B cell (primary cell): ENCODE data around the gene FILIP1. TPM values are rescaled to one million over a fixed set of nuclear protein-coding genes. Genes with fewer than 3 reads are reported as not detected.

ENCODE experiments used
- ATAC-seq: fragments of 200-7000 bp; cut with Tn5 transposase; one replicate; pipeline ENCODE4 v1.10.0; 2021; ENCODE audit warnings: low read depth, mild to moderate bottlenecking, moderate number of reproducible peaks, moderate library complexity
- CTCF ChIA-PET: fragments of 350-600 bp; sonication (Branson Sonifier 250); formaldehyde crosslinking; loops from one replicate; lab custom pipeline; 2021; ENCODE audit warnings: antibody characterized with exemption, inconsistent platforms; lab: Charles Lee
- POLR2A ChIA-PET: fragments of 350-600 bp; sonication (Branson Sonifier 250); formaldehyde crosslinking; loops from one replicate; lab custom pipeline; 2021; ENCODE audit warnings: antibody characterized with exemption; lab: Charles Lee
- DNase-seq: peaks from one replicate; pipeline ENCODE4 v3.0.0; 2013
- H2AFZ ChIP-seq: 2 replicates; pipeline ENCODE4 v1.6.1; 2012; ENCODE audit warnings: mild to moderate bottlenecking, low read depth, low read length; ENCODE audit not compliant: insufficient read depth, poor library complexity, severe bottlenecking
- H3K27ac ChIP-seq, 2 donors: 1 replicate in 1 of 2; 2 replicates in 1 of 2; pipeline ENCODE4 v1.5.1; 2012 to 2013; ENCODE audit warnings: low read length in 2 of 2, mild to moderate bottlenecking in 2 of 2, moderate library complexity in 1 of 2
- H3K27me3 ChIP-seq, 4 experiments: fragments of 200-600 bp in 1 of 4; sonication (generic) in 1 of 4; replicated peaks in 1 of 4; 1 replicate in 2 of 4; 2 replicates in 2 of 4; pipeline versions ENCODE4 v1.6.1 to v1.7.0; 2013 to 2016; ENCODE audit warnings: low read length in 3 of 4, mild to moderate bottlenecking in 2 of 4, mixed read lengths in 1 of 4, moderate library complexity in 1 of 4; ENCODE audit not compliant: insufficient read depth in 4 of 4, control insufficient read depth in 3 of 4; ENCODE audit errors: control extremely low read depth in 1 of 4
- H3K36me3 ChIP-seq, 2 experiments: replicated peaks in 1 of 2; 1 replicate in 1 of 2; 2 replicates in 1 of 2; pipeline versions ENCODE4 v1.6.1 to v1.7.1; 2013; ENCODE audit warnings: low read length in 1 of 2; ENCODE audit not compliant: insufficient read depth in 2 of 2, control insufficient read depth in 1 of 2; ENCODE audit errors: control extremely low read depth in 1 of 2, extremely low read depth in 1 of 2
- H3K4me1 ChIP-seq, 2 donors: fragments of 200-600 bp in 1 of 2; sonication (generic) in 1 of 2; 1 replicate in 1 of 2; 2 replicates in 1 of 2; pipeline versions ENCODE4 v1.5.1 to v1.6.1; 2013 to 2017; ENCODE audit warnings: low read length in 2 of 2; ENCODE audit not compliant: control insufficient read depth in 2 of 2, insufficient read depth in 2 of 2
- H3K4me2 ChIP-seq: replicated peaks from 2 replicates; pipeline ENCODE3; 2012; ENCODE audit warnings: mild to moderate bottlenecking, low read depth, low read length; ENCODE audit not compliant: poor library complexity, severe bottlenecking
- H3K4me3 ChIP-seq, 5 experiments: fragments of 200-600 bp in 1 of 5; sonication (generic) in 1 of 5; 1 replicate in 3 of 5; 2 replicates in 2 of 5; pipeline versions ENCODE4 v1.5.1 to v1.7.0; 2011 to 2016; ENCODE audit warnings: low read length in 4 of 5, mild to moderate bottlenecking in 4 of 5, low read depth in 2 of 5, control low read depth in 1 of 5, moderate library complexity in 1 of 5; ENCODE audit not compliant: insufficient read depth in 1 of 5; ENCODE audit errors: control extremely low read depth in 1 of 5, extremely low read depth in 1 of 5
- H3K79me2 ChIP-seq: fragments of 200-600 bp; sonication (generic); one replicate; pipeline ENCODE4 v1.6.0; 2016; ENCODE audit warnings: low read length; ENCODE audit not compliant: control insufficient read depth, insufficient read depth
- H3K9ac ChIP-seq: fragments of 200-600 bp; sonication (generic); 2 replicates; pipeline ENCODE4 v1.6.1; 2017; ENCODE audit warnings: mild to moderate bottlenecking, low read length, moderate library complexity
- H3K9me3 ChIP-seq, 3 donors: one replicate each; pipeline versions ENCODE4 v1.6.1 to v1.7.1; 2013; ENCODE audit warnings: low read length in 2 of 3; ENCODE audit not compliant: control insufficient read depth in 2 of 3, insufficient read depth in 1 of 3; ENCODE audit errors: control extremely low read depth in 1 of 3
- H4K20me1 ChIP-seq: 2 replicates; pipeline ENCODE4 v1.6.0; 2012; ENCODE audit warnings: mild to moderate bottlenecking, low read length; ENCODE audit not compliant: insufficient read depth, control insufficient read depth, poor library complexity, severe bottlenecking
- H3K27ac Mint-ChIP-seq: one replicate; pipeline ENCODE4 v1.8.0; 2021; ENCODE audit warnings: mixed read lengths
- H3K27me3 Mint-ChIP-seq: one replicate; pipeline ENCODE4 v1.8.0; 2021; ENCODE audit warnings: mixed read lengths
- H3K4me1 Mint-ChIP-seq: one replicate; pipeline ENCODE4 v1.8.0; 2021; ENCODE audit warnings: mixed read lengths
- H3K4me3 Mint-ChIP-seq: one replicate; pipeline ENCODE4 v1.8.0; 2021; ENCODE audit warnings: mixed read lengths
- H3K9me3 Mint-ChIP-seq: one replicate; pipeline ENCODE4 v1.8.0; 2022; ENCODE audit warnings: mixed read lengths; ENCODE audit not compliant: insufficient read depth
- EZH2 ChIP-seq: IDR thresholded peaks from 2 replicates; pipeline ENCODE4 v1.6.1; 2012; ENCODE audit warnings: borderline replicate concordance, low read depth, mild to moderate bottlenecking, moderate library complexity, low read length; ENCODE audit not compliant: insufficient read depth, poor library complexity, severe bottlenecking
- WGBS: methylation state at CpG from one replicate; pipeline ENCODE4 v1.1.5; 2013; ENCODE audit warnings: missing lambda C conversion rate; ENCODE audit not compliant: insufficient coverage; 5-methylcytosine and 5-hydroxymethylcytosine counted together
- intact Hi-C: fragments of 100-400 bp; cut with micrococcal nuclease; formaldehyde crosslinking; loops from one replicate; pipeline ENCODE4 v1.10.0; 2022
- polyA plus RNA-seq: library from polyadenylated mRNA; depleted of rRNA; stranded (reverse); fragments of >200 nt; gene quantifications from 2 replicates; pipeline ENCODE4 v1.2.3, GENCODE V29; 2012
- total RNA-seq, 2 donors: library from RNA; stranded (reverse); fragments of 120-200 nt in 1 of 2; gene quantifications; 1 replicate in 1 of 2; 2 replicates in 1 of 2; pipeline versions ENCODE4 v1.2.3 to v1.2.4, GENCODE V29; 2013 to 2022
- TF ChIP-seq, protein P1 (sequence below): fragments of 200-600 bp; IDR thresholded peaks from one replicate; pipeline ENCODE4 v1.8.0; 2022; ENCODE audit warnings: antibody characterized with exemption, mild to moderate bottlenecking

Gene FILIP1
- total and polyA plus RNA-seq, 2 donors (not counting 1 experiment from before 2014, with no cell fraction given), result not detected

DNA sequence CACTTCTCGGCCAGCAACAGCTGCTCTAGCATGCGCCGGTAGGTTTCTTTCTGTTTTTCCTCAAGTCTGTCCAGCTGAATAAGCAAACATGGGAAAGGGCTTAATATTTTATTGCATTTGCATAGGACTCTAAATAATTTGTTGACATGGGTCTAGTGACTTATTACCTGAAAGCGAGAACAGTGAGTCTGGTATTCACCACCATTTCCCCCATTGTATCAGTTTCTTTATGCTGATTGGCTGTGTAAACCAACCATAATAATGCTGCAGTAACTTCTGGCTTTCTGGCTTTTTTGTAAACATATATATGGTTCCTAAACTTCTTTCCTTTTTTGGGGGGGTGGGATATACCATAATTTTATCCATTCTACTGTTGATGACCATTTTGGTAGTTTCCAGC is 140.0 kb downstream of the FILIP1 start:
- Mint-ChIP-seq H3K9me3 (no peaks in the 10 kb centered on the region), H3K27ac (no peak overlapping the region), H3K4me3 (no peak overlapping the region), H3K27me3 (peaks cover 24% of the 10 kb centered on the region), H3K4me1 (no peaks in the 10 kb centered on the region)
- no peaks in the 10 kb centered on the region for H3K9me3 ChIP-seq
- H4K20me1 ChIP-seq, result no peaks in the 10 kb centered on the region
- H3K27ac ChIP-seq, result no peak overlapping the region
- no peak for DNase-seq
- no peak for ATAC-seq
- H3K9ac ChIP-seq, result no peak overlapping the region
- no peak overlapping the region for H2AFZ ChIP-seq
- no peak overlapping the region for H3K4me3 ChIP-seq
- ChIA-PET POLR2A (no interaction called here), CTCF (no interaction called here)
- no peaks in the 10 kb centered on the region for H3K79me2 ChIP-seq
- H3K4me1 ChIP-seq, result no peaks in the 10 kb centered on the region
- 100% methylated on average over 3 of the region's 4 CpGs for WGBS
- intact Hi-C loops, result no loop called here
- H3K4me2 ChIP-seq, result no peak overlapping the region
- H3K27me3 ChIP-seq, result peaks cover 0 to 15% (median 3%) of the 10 kb centered on the region in 4 experiments
- TF ChIP-seq, protein P1, sequence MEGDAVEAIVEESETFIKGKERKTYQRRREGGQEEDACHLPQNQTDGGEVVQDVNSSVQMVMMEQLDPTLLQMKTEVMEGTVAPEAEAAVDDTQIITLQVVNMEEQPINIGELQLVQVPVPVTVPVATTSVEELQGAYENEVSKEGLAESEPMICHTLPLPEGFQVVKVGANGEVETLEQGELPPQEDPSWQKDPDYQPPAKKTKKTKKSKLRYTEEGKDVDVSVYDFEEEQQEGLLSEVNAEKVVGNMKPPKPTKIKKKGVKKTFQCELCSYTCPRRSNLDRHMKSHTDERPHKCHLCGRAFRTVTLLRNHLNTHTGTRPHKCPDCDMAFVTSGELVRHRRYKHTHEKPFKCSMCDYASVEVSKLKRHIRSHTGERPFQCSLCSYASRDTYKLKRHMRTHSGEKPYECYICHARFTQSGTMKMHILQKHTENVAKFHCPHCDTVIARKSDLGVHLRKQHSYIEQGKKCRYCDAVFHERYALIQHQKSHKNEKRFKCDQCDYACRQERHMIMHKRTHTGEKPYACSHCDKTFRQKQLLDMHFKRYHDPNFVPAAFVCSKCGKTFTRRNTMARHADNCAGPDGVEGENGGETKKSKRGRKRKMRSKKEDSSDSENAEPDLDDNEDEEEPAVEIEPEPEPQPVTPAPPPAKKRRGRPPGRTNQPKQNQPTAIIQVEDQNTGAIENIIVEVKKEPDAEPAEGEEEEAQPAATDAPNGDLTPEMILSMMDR, result no peak
- TF ChIP-seq EZH2, result no peak
- H3K36me3 ChIP-seq, result no peaks in the 10 kb centered on the region

DNA sequence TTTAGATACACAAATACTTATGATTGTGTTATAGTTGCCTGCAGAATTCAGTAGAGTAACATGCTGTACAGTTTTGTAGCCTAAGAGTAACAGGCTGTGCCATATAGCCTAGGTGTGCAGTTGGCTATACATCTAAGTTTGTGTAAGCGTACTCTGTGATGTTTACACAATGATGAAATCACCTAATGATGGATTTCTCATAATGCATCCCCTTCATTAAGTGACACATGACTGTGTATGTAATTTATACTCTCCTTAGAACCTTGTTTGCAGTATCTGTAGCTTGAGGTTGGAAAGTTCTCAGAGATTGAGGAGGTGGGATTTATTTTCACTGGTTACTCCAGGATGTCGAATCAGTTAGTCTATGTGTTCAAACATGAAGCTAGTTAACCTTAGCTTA is 142.0 kb downstream of the FILIP1 start:
- no peak overlapping the region for H3K27ac ChIP-seq
- no peaks in the 10 kb centered on the region for H3K9me3 ChIP-seq
- no peak overlapping the region for H3K4me3 Mint-ChIP-seq
- WGBS, result 100% methylated on average over 1 of the region's 2 CpGs
- DNase-seq (no peak), ATAC-seq (no peak)
- H3K4me1 ChIP-seq, result no peaks in the 10 kb centered on the region
- CTCF ChIA-PET, result no interaction called here
- H3K9ac ChIP-seq, result no peak overlapping the region
- H3K27me3 Mint-ChIP-seq, result peaks cover 28% of the 10 kb centered on the region
- H3K4me1 Mint-ChIP-seq, result no peaks in the 10 kb centered on the region
- H3K4me3 ChIP-seq, result no peak overlapping the region
- H3K9me3 Mint-ChIP-seq, result no peaks in the 10 kb centered on the region
- H3K36me3 ChIP-seq, result no peaks in the 10 kb centered on the region
- no peak overlapping the region for H2AFZ ChIP-seq
- no peak overlapping the region for H3K4me2 ChIP-seq
- H3K79me2 ChIP-seq, result no peaks in the 10 kb centered on the region
- H4K20me1 ChIP-seq, result no peaks in the 10 kb centered on the region
- intact Hi-C loops, result no loop called here
- POLR2A ChIA-PET, result no interaction called here
- H3K27ac Mint-ChIP-seq, result no peak overlapping the region
- peaks cover 0 to 20% (median 5%) of the 10 kb centered on the region in 4 experiments for H3K27me3 ChIP-seq
- TF ChIP-seq EZH2, result no peak
- TF ChIP-seq, protein P1, result no peak
